OCI-LY1 (cell line): ENCODE data around the gene PSMA5.

ENCODE experiments used
- H2AFZ ChIP-seq: fragments of 200-600 bp; sonication (generic), shearing (Covaris generic); 2 replicates; pipeline ENCODE4 v1.6.0; 2014; ENCODE audit warnings: antibody characterized with exemption, mild to moderate bottlenecking, low read length
- H3F3A ChIP-seq: fragments of 200-600 bp; sonication (generic), shearing (Covaris generic); 2 replicates; pipeline ENCODE4 v1.6.0; 2014; ENCODE audit warnings: mild to moderate bottlenecking, antibody characterized with exemption, low read length, moderate library complexity; ENCODE audit not compliant: insufficient read depth
- H3K27ac ChIP-seq: fragments of 200-600 bp; sonication (generic); 2 replicates; pipeline ENCODE4 v1.5.1; 2014; ENCODE audit warnings: low read length, mixed run types, mild to moderate bottlenecking, low read depth; ENCODE audit not compliant: poor library complexity, severe bottlenecking
- H3K27me3 ChIP-seq: fragments of 200-600 bp; sonication (generic); 2 replicates; pipeline ENCODE4 v1.6.0; 2014; ENCODE audit warnings: antibody characterized with exemption, mild to moderate bottlenecking, low read length, moderate library complexity; ENCODE audit not compliant: insufficient read depth
- H3K36me3 ChIP-seq: fragments of 200-600 bp; sonication (generic); 2 replicates; pipeline ENCODE4 v1.6.1; 2014; ENCODE audit warnings: mild to moderate bottlenecking, antibody characterized with exemption, low read length, moderate library complexity, mixed read lengths; ENCODE audit not compliant: insufficient read depth
- H3K4me1 ChIP-seq: fragments of 200-600 bp; sonication (generic); 2 replicates; pipeline ENCODE4 v1.5.1; 2014; ENCODE audit warnings: mild to moderate bottlenecking, low read length, moderate library complexity; ENCODE audit not compliant: insufficient read depth, severe bottlenecking
- H3K4me2 ChIP-seq: fragments of 200-600 bp; sonication (generic), shearing (Covaris generic); 2 replicates; pipeline ENCODE4 v1.6.1; 2014; ENCODE audit warnings: low read length
- H3K4me3 ChIP-seq: fragments of 200-600 bp; sonication (generic); 2 replicates; pipeline ENCODE4 v1.5.1; 2014; ENCODE audit warnings: low read length, low read depth, mild to moderate bottlenecking, mixed read lengths; ENCODE audit not compliant: poor library complexity, severe bottlenecking
- H3K79me2 ChIP-seq: fragments of 200-600 bp; shearing (Covaris generic); 2 replicates; pipeline ENCODE4 v1.6.1; 2016; ENCODE audit warnings: mixed run types, low read length, mixed read lengths; ENCODE audit not compliant: insufficient read depth
- H3K9ac ChIP-seq: fragments of 200-600 bp; sonication (generic), shearing (Covaris generic); 2 replicates; pipeline ENCODE4 v1.6.1; 2014; ENCODE audit warnings: mild to moderate bottlenecking, low read length, mixed read lengths
- H3K9me2 ChIP-seq: fragments of 200-600 bp; sonication (generic), shearing (Covaris generic); 2 replicates; pipeline ENCODE4 v1.6.1; 2014; ENCODE audit warnings: low read depth, mild to moderate bottlenecking, low read length, mixed read lengths
- H3K9me3 ChIP-seq: fragments of 200-600 bp; shearing (Covaris generic); 2 replicates; pipeline ENCODE4 v1.6.1; 2014; ENCODE audit warnings: low read length, mixed read lengths
- H4K20me1 ChIP-seq: fragments of 200-600 bp; sonication (generic), shearing (Covaris generic); 2 replicates; pipeline ENCODE4 v1.6.0; 2016; ENCODE audit warnings: mild to moderate bottlenecking, low read length; ENCODE audit not compliant: insufficient read depth
- EZH2 ChIP-seq: fragments of 200-600 bp; sonication (generic), shearing (Covaris generic); IDR thresholded peaks from 2 replicates; pipeline ENCODE4 v1.8.0; 2017; ENCODE audit warnings: borderline replicate concordance, mixed run types, mild to moderate bottlenecking, antibody characterized with exemption, low read length, moderate library complexity, mixed read lengths
- TF ChIP-seq, protein P1 (sequence below): fragments of 200-600 bp; sonication (generic), shearing (Covaris generic); IDR thresholded peaks from 2 replicates; pipeline ENCODE4 v1.5.1; 2017; ENCODE audit warnings: mild to moderate bottlenecking, antibody characterized with exemption, low read length, moderate library complexity, mixed read lengths

The PSMA5 gene

GRCh38 chr1:109423498-109423897 lies 2.8 kb downstream of the PSMA5 start:
- peak overlapping the region; percentile 5; the same call in 1 of the 2 replicates for H3K4me2 ChIP-seq
- H3K9ac ChIP-seq: no peak overlapping the region
- H3K9me3 ChIP-seq: no peaks in the 10 kb centered on the region
- no peaks in the 10 kb centered on the region for H3F3A ChIP-seq
- peaks cover 40% of the 10 kb centered on the region for H3K79me2 ChIP-seq
- no peak overlapping the region for H3K4me3 ChIP-seq
- TF ChIP-seq, protein P1, sequence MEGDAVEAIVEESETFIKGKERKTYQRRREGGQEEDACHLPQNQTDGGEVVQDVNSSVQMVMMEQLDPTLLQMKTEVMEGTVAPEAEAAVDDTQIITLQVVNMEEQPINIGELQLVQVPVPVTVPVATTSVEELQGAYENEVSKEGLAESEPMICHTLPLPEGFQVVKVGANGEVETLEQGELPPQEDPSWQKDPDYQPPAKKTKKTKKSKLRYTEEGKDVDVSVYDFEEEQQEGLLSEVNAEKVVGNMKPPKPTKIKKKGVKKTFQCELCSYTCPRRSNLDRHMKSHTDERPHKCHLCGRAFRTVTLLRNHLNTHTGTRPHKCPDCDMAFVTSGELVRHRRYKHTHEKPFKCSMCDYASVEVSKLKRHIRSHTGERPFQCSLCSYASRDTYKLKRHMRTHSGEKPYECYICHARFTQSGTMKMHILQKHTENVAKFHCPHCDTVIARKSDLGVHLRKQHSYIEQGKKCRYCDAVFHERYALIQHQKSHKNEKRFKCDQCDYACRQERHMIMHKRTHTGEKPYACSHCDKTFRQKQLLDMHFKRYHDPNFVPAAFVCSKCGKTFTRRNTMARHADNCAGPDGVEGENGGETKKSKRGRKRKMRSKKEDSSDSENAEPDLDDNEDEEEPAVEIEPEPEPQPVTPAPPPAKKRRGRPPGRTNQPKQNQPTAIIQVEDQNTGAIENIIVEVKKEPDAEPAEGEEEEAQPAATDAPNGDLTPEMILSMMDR: no peak
- no peak for TF ChIP-seq EZH2
- H2AFZ ChIP-seq: no peak overlapping the region
- no peaks in the 10 kb centered on the region for H3K27me3 ChIP-seq
- no peak overlapping the region for H3K27ac ChIP-seq
- H3K4me1 ChIP-seq: peaks cover 25% of the 10 kb centered on the region
- H3K9me2 ChIP-seq: no peaks in the 10 kb centered on the region
- H3K36me3 ChIP-seq: peaks cover 44% of the 10 kb centered on the region
- no peaks in the 10 kb centered on the region for H4K20me1 ChIP-seq

GRCh38 chr1:109412551-109412950 lies 13.7 kb downstream of the PSMA5 start:
- Histone ChIP-seq H4K20me1 (no peaks in the 10 kb centered on the region), H3K79me2 (no peaks in the 10 kb centered on the region), H3K27me3 (no peaks in the 10 kb centered on the region), H3K4me2 (no peak overlapping the region), H3K4me1 (no peaks in the 10 kb centered on the region), H3K27ac (no peak overlapping the region), H3F3A (no peaks in the 10 kb centered on the region), H3K9me2 (no peaks in the 10 kb centered on the region), H2AFZ (no peak overlapping the region), H3K9me3 (no peaks in the 10 kb centered on the region), H3K36me3 (peaks cover 98% of the 10 kb centered on the region), H3K9ac (no peak overlapping the region), H3K4me3 (no peak overlapping the region)
- TF ChIP-seq, protein P1: no peak
- TF ChIP-seq EZH2: no peak

DNA sequence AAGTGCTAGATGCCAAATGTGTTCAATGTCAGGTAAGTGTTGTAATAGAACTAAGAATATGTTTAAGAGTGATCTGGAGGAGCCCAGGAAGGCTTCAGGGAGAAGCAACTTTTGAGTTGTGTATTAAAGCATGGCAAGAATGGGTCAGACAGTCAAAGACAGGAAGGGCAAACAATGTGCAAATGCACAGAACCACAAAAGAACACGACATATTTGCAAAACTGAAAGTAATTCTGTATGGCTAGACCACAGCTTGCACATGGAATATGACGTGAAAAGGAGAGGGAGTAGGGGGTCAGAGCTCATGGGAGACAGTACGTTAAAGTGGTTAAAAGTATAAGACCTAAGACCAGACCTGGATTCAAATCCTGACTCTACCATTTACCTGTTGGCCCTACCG lies 21.4 kb downstream of the PSMA5 start:
- H3K27me3 ChIP-seq: no peaks in the 10 kb centered on the region
- H4K20me1 ChIP-seq: no peaks in the 10 kb centered on the region
- no peaks in the 10 kb centered on the region for H3K79me2 ChIP-seq
- no peaks in the 10 kb centered on the region for H3K9me3 ChIP-seq
- peaks cover 83% of the 10 kb centered on the region for H3K36me3 ChIP-seq
- H3K9ac ChIP-seq: no peak overlapping the region
- no peak overlapping the region for H3K27ac ChIP-seq
- H2AFZ ChIP-seq: no peak overlapping the region
- H3K4me2 ChIP-seq: no peak overlapping the region
- H3K4me3 ChIP-seq: no peak overlapping the region
- no peak for TF ChIP-seq EZH2
- TF ChIP-seq, protein P1: no peak
- H3F3A ChIP-seq: no peaks in the 10 kb centered on the region
- no peaks in the 10 kb centered on the region for H3K9me2 ChIP-seq
- no peaks in the 10 kb centered on the region for H3K4me1 ChIP-seq
